Gastroesophageal sphincter (tissue), 3 donors: Measurements from ENCODE around the gene SPTB.

ENCODE experiments used
- EP300 ChIP-seq: sonication (generic); formaldehyde crosslinking; IDR thresholded peaks from one replicate; pipeline ENCODE4 v1.6.1; 2017; ENCODE audit warnings: antibody characterized with exemption, mild to moderate bottlenecking
- POLR2A ChIP-seq, 2 donors: fragments of 450-650 bp; IDR thresholded peaks; one replicate each; pipeline ENCODE4 v1.6.1; 2017; ENCODE audit warnings: antibody characterized with exemption in 2 of 2, mild to moderate bottlenecking in 2 of 2, moderate library complexity in 1 of 2
- POLR2AphosphoS5 ChIP-seq: sonication (generic); formaldehyde crosslinking; IDR thresholded peaks from one replicate; pipeline ENCODE4 v1.6.1; 2017; ENCODE audit warnings: antibody characterized with exemption
- TF ChIP-seq, protein P1 (sequence below), 4 experiments: fragments of 200-600 bp in 2 of 4; fragments of 450-650 bp in 2 of 4; sonication (generic) in 1 of 4; IDR thresholded peaks; one replicate each; pipeline ENCODE4 v1.5.1; 2017 to 2019; ENCODE audit warnings: antibody characterized with exemption in 4 of 4, mild to moderate bottlenecking in 2 of 4, moderate library complexity in 2 of 4

DNA sequence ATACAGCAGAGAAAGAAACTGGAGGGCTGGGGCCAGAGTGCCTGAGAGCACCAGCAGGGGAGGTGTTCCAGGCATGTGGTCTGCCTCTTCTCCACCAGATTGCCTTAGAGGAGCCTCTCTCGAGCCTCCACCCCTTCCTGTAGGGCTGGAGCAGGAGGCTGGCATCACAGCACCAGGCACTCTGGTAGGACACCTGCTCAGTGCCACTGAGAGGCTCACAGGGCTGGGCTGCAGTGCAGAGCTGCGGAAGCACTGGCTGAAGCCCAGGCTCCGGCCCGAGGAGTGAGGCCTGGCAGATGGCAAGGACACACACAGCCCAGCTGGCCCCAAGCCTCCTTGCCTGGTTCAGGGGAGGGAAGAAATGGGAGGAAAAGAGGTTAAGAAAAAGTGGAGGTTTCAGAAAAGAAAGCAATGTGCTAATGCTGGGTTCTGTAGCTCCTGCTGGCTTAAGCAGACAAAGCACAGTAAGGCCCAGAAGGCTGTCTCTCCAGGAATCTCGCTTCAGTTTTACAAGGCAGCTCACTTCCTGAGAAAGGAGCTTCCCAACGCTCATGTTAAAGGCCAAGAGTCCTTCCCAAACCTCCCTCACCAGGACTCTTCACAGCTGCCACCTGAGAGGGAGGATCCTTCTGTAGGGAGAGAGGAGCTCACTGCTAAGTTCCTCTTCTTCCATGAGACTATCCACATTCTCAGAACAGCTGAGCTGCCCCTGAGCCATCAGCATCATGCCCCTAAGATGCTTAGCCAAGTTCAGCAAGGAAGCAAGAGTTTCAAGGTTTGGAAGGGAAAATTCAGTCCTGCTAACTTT is 23.8 kb downstream of the SPTB start:
- TF ChIP-seq, protein P1, sequence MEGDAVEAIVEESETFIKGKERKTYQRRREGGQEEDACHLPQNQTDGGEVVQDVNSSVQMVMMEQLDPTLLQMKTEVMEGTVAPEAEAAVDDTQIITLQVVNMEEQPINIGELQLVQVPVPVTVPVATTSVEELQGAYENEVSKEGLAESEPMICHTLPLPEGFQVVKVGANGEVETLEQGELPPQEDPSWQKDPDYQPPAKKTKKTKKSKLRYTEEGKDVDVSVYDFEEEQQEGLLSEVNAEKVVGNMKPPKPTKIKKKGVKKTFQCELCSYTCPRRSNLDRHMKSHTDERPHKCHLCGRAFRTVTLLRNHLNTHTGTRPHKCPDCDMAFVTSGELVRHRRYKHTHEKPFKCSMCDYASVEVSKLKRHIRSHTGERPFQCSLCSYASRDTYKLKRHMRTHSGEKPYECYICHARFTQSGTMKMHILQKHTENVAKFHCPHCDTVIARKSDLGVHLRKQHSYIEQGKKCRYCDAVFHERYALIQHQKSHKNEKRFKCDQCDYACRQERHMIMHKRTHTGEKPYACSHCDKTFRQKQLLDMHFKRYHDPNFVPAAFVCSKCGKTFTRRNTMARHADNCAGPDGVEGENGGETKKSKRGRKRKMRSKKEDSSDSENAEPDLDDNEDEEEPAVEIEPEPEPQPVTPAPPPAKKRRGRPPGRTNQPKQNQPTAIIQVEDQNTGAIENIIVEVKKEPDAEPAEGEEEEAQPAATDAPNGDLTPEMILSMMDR (IDR thresholded peaks at IDR 0.05): no peak
- no peak for TF ChIP-seq EP300
- TF ChIP-seq POLR2A (IDR thresholded peaks at IDR 0.05): no peak
- no peak for TF ChIP-seq POLR2AphosphoS5
